ENCODE measurements around the gene PTPRJ. TPM values are rescaled to one million over a fixed set of nuclear protein-coding genes. Genes with fewer than 3 reads are reported as not detected.
"Not testable (repeated sequence)": the region's sequence is repeated elsewhere in the genome, so short reads cannot be mapped to it uniquely, and the experiment has no call there.

PTPRJ gene
- total RNA-seq, 2 donors from 2014 or later = 3.4 to 8.0 TPM

DNA sequence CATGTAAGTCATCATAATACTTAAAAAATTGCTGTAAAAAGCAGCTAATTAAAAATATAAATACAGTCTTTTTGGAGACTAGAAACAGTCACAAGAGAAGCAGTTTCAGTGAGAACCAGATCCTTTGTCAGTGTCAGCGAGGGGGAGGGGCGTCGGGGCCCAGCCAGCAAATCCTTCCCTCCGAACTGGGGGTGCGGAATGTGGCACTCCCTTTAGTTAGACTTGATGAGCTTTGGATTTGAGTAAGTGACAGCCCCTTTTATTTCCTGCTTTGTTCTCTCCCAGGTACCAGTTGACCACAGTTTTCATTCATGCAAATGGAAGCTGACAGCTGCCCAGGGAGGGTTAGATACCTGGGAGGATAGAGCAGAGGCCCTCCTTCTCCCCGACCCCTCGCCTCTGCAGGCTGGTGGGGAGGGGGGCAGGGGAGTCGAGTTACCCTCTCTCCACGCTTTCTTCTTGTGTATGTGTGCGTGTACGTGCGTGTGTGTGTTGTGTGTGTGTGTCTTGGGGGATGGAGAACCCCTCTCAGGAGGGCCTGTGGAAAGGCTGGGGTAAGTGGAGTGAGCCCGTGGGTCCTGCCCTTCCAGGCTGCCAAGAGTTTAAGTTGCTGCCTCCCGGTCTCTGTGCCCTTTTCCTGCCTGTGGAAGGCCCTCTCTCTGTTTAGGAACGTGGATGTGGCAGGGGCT is 38.3 kb downstream of the PTPRJ start:
- Histone ChIP-seq H3K9me3 (no peaks in the 10 kb centered on the region), H3K4me3 (no peak overlapping the region), H3K4me1 (peaks cover 0 to 9% of the 10 kb centered on the region in 2 donors), H3K27ac (no peak overlapping the region), H3K36me3 (no peaks in the 10 kb centered on the region), H3K27me3 (no peaks in the 10 kb centered on the region)
- TF ChIP-seq, protein P1, sequence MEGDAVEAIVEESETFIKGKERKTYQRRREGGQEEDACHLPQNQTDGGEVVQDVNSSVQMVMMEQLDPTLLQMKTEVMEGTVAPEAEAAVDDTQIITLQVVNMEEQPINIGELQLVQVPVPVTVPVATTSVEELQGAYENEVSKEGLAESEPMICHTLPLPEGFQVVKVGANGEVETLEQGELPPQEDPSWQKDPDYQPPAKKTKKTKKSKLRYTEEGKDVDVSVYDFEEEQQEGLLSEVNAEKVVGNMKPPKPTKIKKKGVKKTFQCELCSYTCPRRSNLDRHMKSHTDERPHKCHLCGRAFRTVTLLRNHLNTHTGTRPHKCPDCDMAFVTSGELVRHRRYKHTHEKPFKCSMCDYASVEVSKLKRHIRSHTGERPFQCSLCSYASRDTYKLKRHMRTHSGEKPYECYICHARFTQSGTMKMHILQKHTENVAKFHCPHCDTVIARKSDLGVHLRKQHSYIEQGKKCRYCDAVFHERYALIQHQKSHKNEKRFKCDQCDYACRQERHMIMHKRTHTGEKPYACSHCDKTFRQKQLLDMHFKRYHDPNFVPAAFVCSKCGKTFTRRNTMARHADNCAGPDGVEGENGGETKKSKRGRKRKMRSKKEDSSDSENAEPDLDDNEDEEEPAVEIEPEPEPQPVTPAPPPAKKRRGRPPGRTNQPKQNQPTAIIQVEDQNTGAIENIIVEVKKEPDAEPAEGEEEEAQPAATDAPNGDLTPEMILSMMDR (IDR thresholded peaks at IDR 0.05) = no peak
- no peak for DNase-seq (ENCODE audit: low spot score)

DNA sequence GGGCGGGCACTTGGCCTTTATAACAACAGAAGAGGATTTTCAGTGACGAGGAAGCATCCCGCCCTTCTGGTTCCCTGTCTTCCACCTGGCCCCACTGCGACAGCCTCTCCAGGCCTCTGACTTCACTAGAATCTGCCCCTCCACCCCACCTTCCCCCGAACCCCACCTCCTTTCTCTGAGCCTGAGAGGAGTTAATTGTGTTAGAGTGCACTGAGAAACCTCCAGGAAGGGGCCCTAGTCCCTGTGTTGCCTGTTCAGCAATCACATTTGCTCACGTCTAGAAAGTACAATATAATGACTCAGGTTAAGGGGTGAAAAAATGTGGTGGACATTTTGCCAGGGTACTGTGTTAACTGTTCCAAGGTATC is 38.8 kb downstream of the PTPRJ start:
- H3K9me3 ChIP-seq = no peaks in the 10 kb centered on the region
- no peaks in the 10 kb centered on the region for H3K36me3 ChIP-seq
- H3K27me3 ChIP-seq = no peaks in the 10 kb centered on the region
- no peak overlapping the region for H3K27ac ChIP-seq
- DNase-seq (ENCODE audit: low spot score) = no peak
- H3K4me3 ChIP-seq = no peak overlapping the region
- peaks cover 0 to 9% of the 10 kb centered on the region in 2 donors for H3K4me1 ChIP-seq
- TF ChIP-seq, protein P1 (IDR thresholded peaks at IDR 0.05) = no peak

DNA sequence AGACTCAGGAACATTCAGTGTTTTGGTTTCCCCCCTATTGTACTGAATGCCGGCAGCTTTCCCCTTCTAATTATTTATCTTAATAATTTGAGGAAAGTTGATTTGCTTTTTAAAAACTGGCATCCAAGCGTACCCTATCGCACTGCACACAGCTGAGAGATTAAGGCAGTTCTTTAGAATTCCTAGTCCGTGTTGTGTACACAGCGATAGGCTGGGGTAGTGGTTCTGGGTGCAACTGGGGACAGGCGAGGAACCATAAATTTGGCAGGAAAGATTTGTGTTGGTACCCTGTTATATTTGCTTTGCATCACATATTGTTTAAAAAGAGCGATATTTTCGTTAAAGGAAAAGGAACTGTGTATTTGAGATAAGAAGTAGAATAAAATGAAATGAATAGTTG is 39.2 kb downstream of the PTPRJ start:
- no peaks in the 10 kb centered on the region for H3K9me3 ChIP-seq
- TF ChIP-seq, protein P1 (IDR thresholded peaks at IDR 0.05) = no peak
- H3K36me3 ChIP-seq = no peaks in the 10 kb centered on the region
- H3K27me3 ChIP-seq = no peaks in the 10 kb centered on the region
- no peak overlapping the region for H3K4me3 ChIP-seq
- peaks cover 0 to 9% of the 10 kb centered on the region in 2 donors for H3K4me1 ChIP-seq
- no peak overlapping the region for H3K27ac ChIP-seq
- DNase-seq (ENCODE audit: low spot score) = no peak

DNA sequence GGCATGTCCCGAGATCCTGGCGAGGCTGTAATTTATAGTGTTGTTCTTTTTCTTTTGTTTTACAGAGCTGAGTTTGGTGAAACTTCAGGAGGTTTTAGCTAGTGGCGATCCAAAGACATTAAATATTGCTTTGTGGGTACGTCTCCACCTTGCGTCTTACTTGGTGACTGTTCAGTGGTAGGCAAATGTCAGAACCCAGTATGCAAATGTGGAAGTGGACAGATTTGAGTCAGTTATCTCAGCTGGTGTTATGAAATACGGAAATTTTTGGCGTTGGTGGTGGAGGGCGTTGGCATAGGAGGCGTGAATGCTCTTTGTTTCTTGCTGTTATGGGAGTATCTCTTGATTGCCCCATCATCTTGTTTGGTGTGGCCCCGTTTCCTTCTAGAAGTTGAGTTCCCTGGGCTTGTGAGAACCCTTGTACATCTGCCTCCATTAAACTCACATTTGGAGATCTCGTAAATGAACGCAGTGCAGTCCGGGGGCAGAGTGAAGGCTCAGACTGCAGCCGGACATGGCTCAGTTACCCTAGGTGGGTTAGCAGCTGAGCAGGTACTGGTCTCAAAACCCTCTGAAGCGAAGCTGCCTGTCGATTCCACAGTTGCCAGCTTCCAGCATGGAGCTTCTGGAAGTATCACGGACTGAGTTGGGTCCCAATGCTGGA is 39.9 kb downstream of the PTPRJ start:
- peaks cover 0 to 9% of the 10 kb centered on the region in 2 donors for H3K4me1 ChIP-seq

DNA sequence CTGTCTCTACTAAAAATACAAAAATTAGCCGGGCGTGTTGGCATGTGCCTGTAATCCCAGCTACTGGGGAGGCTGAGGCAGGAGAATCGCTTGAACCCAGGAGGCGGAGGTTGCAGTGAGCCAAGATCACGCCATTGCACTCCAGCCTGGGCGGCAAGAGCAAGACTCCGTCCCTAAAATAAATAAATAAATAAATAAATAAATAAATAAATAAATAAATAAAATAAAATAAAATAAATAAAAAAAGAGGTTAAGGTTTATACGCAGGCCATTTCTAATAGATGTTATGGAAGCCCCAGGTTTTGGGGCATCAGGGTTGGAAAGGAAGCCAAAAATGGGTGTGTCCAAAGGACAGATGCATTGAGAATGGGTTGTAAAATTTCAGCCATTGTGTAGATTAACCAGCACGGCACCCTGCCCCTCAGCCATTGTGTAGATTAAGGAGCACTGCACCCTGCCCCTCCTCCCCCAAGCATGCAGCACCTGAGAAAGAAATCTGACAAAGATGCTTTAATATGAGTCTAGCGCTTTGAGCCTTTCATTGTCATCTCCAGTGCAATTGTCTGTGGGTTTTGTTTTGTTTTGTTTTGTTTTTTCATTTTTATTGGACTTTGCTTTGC is 41.0 kb downstream of the PTPRJ start:
- not testable (repeated sequence) for H3K27ac ChIP-seq; H3K27me3 ChIP-seq; H3K4me1 ChIP-seq; H3K4me3 ChIP-seq; H3K9me3 ChIP-seq; DNase-seq (ENCODE audit: low spot score); H3K36me3 ChIP-seq

More for the DNA sequence above, 39.9 kb downstream of the PTPRJ start:
- H3K36me3 ChIP-seq = no peaks in the 10 kb centered on the region
- no peaks in the 10 kb centered on the region for H3K27me3 ChIP-seq
- no peak overlapping the region for H3K4me3 ChIP-seq
- TF ChIP-seq, protein P1 (IDR thresholded peaks at IDR 0.05) = no peak
- no peak overlapping the region for H3K27ac ChIP-seq
- no peak for DNase-seq (ENCODE audit: low spot score)
- H3K9me3 ChIP-seq = no peaks in the 10 kb centered on the region

DNA sequence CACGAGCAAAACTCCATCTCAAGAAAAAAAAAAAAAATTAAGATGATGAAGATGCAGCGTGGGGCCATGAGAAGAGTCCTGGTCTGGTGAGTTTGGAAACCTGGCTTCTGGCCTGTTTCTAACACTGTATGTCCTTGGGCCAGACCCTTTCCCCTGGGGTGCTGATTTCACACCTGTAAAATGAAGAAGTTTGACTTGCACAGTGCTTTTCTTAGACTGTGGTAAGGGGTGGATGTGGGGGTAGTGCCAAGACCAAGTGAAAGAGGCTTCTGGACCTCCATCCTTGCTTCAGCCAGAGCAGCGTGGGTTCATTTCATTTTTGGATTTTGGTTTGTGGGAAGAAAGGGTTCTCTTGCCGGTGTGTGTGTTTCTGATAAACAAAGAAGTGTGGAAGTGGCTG is 42.1 kb downstream of the PTPRJ start:
- no peak overlapping the region for H3K4me3 ChIP-seq
- H3K27ac ChIP-seq = no peak overlapping the region
- no peaks in the 10 kb centered on the region for H3K27me3 ChIP-seq
- TF ChIP-seq, protein P1 (IDR thresholded peaks at IDR 0.05) = no peak
- peaks cover 0 to 9% of the 10 kb centered on the region in 2 donors for H3K4me1 ChIP-seq
- no peak for DNase-seq (ENCODE audit: low spot score)
- H3K36me3 ChIP-seq = no peaks in the 10 kb centered on the region
- H3K9me3 ChIP-seq = no peaks in the 10 kb centered on the region

DNA sequence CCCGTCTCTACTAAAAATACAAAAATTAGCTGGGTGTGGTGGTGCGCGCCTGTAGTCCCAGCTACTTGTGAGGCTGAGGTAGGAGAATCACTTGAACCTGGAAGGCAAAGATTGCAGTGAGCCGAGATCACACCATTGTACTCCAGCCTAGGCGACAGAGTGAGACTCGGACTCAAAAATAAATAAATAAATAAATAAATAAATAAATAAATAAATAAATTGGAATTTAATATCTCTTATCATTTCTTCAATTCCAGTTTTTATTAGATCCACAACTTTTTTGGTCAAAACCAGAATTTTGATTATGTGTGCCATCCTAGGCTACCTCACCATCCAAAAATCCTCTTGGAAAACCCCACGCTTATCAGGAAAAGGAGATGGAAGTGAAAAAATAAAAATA is 43.2 kb downstream of the PTPRJ start:
- not testable (repeated sequence) for H3K9me3 ChIP-seq

More for the DNA sequence above, 43.2 kb downstream of the PTPRJ start:
- not testable (repeated sequence) for H3K4me3 ChIP-seq; H3K27me3 ChIP-seq; H3K27ac ChIP-seq; H3K36me3 ChIP-seq; DNase-seq (ENCODE audit: low spot score); H3K4me1 ChIP-seq
